Measurements from ENCODE around the gene RPSA. TPM values are rescaled to one million over a fixed set of nuclear protein-coding genes. Genes with fewer than 3 reads are reported as not detected.

Gene RPSA
- total RNA-seq, 4 donors from 2014 or later, result 644 to 857 (median 730) TPM

DNA sequence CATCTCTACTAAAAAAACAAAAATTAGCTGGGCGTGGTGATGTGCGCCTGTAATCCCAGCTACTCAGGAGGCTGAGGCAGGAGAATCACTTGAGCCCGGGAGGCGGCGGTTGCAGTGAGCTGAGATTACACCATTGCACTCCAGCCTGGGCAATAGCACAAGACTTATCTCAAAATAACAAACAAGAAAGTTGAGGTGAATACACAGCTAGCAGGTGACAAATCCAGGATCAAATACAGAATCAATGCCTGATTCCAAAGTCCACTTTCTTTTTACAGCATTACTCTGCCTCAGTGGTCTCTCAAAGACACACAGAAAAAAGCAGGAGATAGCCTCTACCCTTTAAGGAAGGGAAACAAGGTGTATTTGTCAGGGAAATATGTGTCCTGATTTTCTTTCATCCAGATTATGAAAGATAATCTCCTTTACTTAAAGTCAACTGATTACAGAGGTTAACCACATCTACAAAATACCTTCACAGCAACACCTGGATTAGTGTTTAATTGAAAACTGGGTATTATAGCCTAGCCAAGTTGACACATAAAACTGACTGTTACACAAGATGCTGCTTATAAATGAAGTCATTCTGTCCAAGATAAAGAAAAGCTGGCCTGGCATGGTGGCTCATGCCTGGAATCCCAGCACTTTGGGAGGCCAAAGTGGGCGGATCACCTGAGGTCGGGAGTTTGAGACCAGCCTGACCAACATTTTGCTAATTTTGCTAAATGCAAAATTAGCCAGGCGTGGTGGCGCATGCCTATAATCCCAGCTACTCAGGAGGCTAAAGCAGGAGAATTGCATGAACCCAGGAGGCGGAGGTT lies 27.4 kb upstream of the RPSA start:
- Histone ChIP-seq H3K4me3 (no peak overlapping the region), H3K36me3 (no peaks in the 10 kb centered on the region), H3K27ac (no peak overlapping the region), H3K4me1 (no peaks in the 10 kb centered on the region), H3K27me3 (no peaks in the 10 kb centered on the region), H3K9me3 (no peaks in the 10 kb centered on the region)
- TF ChIP-seq POLR2A (IDR thresholded peaks at IDR 0.05), result no peak
- TF ChIP-seq, protein P1, sequence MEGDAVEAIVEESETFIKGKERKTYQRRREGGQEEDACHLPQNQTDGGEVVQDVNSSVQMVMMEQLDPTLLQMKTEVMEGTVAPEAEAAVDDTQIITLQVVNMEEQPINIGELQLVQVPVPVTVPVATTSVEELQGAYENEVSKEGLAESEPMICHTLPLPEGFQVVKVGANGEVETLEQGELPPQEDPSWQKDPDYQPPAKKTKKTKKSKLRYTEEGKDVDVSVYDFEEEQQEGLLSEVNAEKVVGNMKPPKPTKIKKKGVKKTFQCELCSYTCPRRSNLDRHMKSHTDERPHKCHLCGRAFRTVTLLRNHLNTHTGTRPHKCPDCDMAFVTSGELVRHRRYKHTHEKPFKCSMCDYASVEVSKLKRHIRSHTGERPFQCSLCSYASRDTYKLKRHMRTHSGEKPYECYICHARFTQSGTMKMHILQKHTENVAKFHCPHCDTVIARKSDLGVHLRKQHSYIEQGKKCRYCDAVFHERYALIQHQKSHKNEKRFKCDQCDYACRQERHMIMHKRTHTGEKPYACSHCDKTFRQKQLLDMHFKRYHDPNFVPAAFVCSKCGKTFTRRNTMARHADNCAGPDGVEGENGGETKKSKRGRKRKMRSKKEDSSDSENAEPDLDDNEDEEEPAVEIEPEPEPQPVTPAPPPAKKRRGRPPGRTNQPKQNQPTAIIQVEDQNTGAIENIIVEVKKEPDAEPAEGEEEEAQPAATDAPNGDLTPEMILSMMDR (IDR thresholded peaks at IDR 0.05 in 4 of 5, conservative IDR thresholded peaks at IDR 0.05 in 1 of 5), result no peak
- ATAC-seq, result no peak
- in situ Hi-C loops (cut with MboI; ENCODE audit: low sequenced_read_pairs in 4 of 4) (loop anchor here in 1 of 4 donors (25.0 kb wide), 1 partner anchor 1083 kb away; the partner anchor contains the start of gene RPL14), intact Hi-C loops (cut with DNase I; ENCODE audit: low total_unique reads) (no loop called here)
- DNase-seq, result no peak

GRCh38 chr3:39379778-39380155 lies 26.8 kb upstream of the RPSA start:
- Histone ChIP-seq H3K27ac (no peak overlapping the region), H3K4me3 (no peak overlapping the region), H3K4me1 (peaks cover 2 to 5% of the 10 kb centered on the region in 2 donors), H3K27me3 (no peaks in the 10 kb centered on the region), H3K9me3 (no peaks in the 10 kb centered on the region), H3K36me3 (no peaks in the 10 kb centered on the region)
- in situ Hi-C loops (cut with MboI; ENCODE audit: low sequenced_read_pairs in 4 of 4), result loop anchor here in 1 of 4 donors (25.0 kb wide), 1 partner anchor 1083 kb away; the partner anchor contains the start of gene RPL14
- DNase-seq, result no peak
- ATAC-seq, result no peak
- TF ChIP-seq, protein P1 (IDR thresholded peaks at IDR 0.05 in 4 of 5, conservative IDR thresholded peaks at IDR 0.05 in 1 of 5), result no peak
- no peak for TF ChIP-seq POLR2A (IDR thresholded peaks at IDR 0.05)
- intact Hi-C loops (cut with DNase I; ENCODE audit: low total_unique reads), result loop anchor here (5.0 kb wide), 3 partner anchors 197 to 327 kb away; partner anchors contain the start of genes GORASP1, SCN11A, TTC21A and WDR48

- H3K4me3 ChIP-seq, result no peak overlapping the region
- DNase-seq (no peak), ATAC-seq (no peak)
- TF ChIP-seq, protein P1 (IDR thresholded peaks at IDR 0.05 in 4 of 5, conservative IDR thresholded peaks at IDR 0.05 in 1 of 5), result no peak
- no peak for TF ChIP-seq POLR2A (IDR thresholded peaks at IDR 0.05)
- in situ Hi-C loops (cut with MboI; ENCODE audit: low sequenced_read_pairs in 4 of 4), result loop anchor here in 1 of 4 donors (25.0 kb wide), 1 partner anchor 1081 kb away; the partner anchor contains the start of gene RPL14
- no peaks in the 10 kb centered on the region for H3K36me3 ChIP-seq
- H3K9me3 ChIP-seq, result no peaks in the 10 kb centered on the region
- H3K4me1 ChIP-seq, result peaks cover 11 to 17% of the 10 kb centered on the region in 2 donors
- no peaks in the 10 kb centered on the region for H3K27me3 ChIP-seq
- H3K27ac ChIP-seq, result no peak overlapping the region
- intact Hi-C loops (cut with DNase I; ENCODE audit: low total_unique reads), result loop anchor here (5.0 kb wide), 3 partner anchors 199 to 329 kb away; partner anchors contain the start of genes GORASP1, SCN11A, TTC21A and WDR48
Measured at GRCh38 chr3:39381432-39381831, 25.1 kb upstream of the RPSA start.

GRCh38 chr3:39383045-39383880 lies 23.3 kb upstream of the RPSA start, which contains the start of gene SLC25A38:
Gene SLC25A38 (plus strand): TSS chr3:39383370. CDS start chr3:39383725, 355 bp downstream.
- peak; percentile 76 to 82 for ATAC-seq
- Histone ChIP-seq H3K27me3 (no peaks in the 10 kb centered on the region), H3K4me3 (peak within 1 kb of the TSS; percentile 81 to 98 (median 90)), H3K36me3 (no peaks in the 10 kb centered on the region), H3K9me3 (no peaks in the 10 kb centered on the region), H3K27ac (peak within 1 kb of the TSS; percentile 96 to 97 (median 96)), H3K4me1 (peaks cover 14 to 20% of the 10 kb centered on the region in 2 donors)
- intact Hi-C loops (cut with DNase I; ENCODE audit: low total_unique reads), result loop anchor here (5.0 kb wide), 3 partner anchors 201 to 331 kb away; partner anchors contain the start of genes GORASP1, SCN11A, TTC21A and WDR48
- peak; percentile 74 to 76 for DNase-seq
- TF ChIP-seq POLR2A (IDR thresholded peaks at IDR 0.05), result peak; percentile 55 to 58
- TF ChIP-seq, protein P1 (IDR thresholded peaks at IDR 0.05 in 4 of 5, conservative IDR thresholded peaks at IDR 0.05 in 1 of 5), result peak in 4 of 5 experiments; percentile 15 to 46 (median 28)
- in situ Hi-C loops (cut with MboI; ENCODE audit: low sequenced_read_pairs in 4 of 4), result loop anchor here in 1 of 4 donors (25.0 kb wide), 1 partner anchor 1079 kb away; the partner anchor contains the start of gene RPL14

All from gastrocnemius medialis (tissue), 4 donors.